HG03565 (cell line): ENCODE results near the gene SLC16A14.

ENCODE experiments used
- ATAC-seq: cut with Tn5 transposase; IDR thresholded peaks from one replicate; pipeline ENCODE4 v1.9.1; 2021; ENCODE audit warnings: mild to moderate bottlenecking, moderate library complexity; ENCODE audit not compliant: unreplicated experiment

Gene SLC16A14

GRCh38 chr2:230043461-230043860, 25.3 kb downstream of the SLC16A14 start:
- no peak for ATAC-seq

DNA sequence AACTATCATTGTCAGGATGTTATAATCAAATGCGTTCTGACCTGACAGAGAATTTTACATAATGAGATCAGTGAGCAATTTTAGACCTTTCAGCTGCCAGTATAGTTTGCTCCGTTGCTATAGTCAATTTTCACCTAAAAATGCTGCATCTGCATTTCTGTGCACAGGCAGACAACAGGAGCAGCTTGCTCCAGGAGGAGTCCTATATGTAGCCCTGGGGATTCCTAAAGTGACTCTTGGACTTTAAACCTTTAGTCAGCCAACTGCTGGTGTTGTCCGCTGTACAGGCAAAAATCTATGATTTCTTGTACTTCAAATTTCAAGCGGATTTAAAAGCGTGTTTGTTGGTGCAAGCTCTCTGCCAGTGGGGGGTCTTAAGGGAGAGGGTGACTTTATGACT, 25.7 kb downstream of the SLC16A14 start:
- no peak for ATAC-seq

GRCh38 chr2:230042195-230042594, 26.5 kb downstream of the SLC16A14 start:
- no peak for ATAC-seq

- no peak for ATAC-seq
Measured at GRCh38 chr2:230023313-230023712, 45.4 kb downstream of the SLC16A14 start.

- no peak for ATAC-seq
Measured at GRCh38 chr2:230019742-230020141, 49.0 kb downstream of the SLC16A14 start.

DNA sequence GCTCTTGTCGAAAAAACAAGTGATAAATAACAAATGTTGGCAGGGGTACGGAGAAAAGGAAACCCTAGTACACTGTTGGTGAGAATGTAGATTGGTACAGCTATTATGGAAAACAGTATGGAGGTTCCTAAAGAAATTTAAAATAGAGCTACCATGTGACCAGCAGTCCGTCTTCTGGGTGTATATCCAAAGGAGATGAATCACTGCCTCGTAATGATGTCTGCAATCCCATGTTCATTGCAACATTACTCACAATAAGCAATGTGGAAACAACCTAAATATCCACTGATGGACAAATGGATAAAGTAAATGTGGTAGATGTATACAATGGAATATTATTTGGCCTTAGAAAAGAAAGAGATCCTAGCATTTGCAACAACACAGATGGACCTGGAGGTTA, 50.6 kb downstream of the SLC16A14 start:
- ATAC-seq = no peak

GRCh38 chr2:230016844-230017243, 51.9 kb downstream of the SLC16A14 start:
- ATAC-seq = no peak

DNA sequence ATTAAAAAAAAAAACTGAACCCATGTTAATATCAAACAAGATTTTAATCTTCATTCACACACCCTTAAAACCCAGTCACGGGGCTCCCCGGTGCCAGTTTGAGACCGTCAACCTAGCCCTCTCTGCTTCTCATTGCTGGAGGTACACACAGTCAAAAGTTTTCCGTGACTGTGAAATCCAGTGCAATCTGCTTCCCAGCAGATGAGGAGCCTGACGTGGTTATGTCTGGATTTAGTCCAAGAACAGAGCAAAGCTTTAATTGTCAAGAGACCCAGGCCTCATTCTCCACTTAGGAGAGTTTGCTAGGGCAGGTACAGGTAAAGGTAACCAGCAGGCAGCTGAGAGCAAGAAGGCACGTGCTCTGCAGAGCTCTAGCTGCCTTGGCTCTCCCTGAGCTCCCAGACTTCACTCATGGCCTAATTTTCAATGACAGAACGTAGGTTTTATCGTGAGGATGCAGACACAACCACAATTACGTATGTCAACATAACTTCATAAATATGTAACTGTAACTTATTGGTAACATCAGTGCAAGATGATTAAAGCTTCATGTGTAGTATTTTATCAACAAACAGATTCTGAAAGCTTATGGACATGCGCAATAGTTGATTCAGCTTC, 56.3 kb downstream of the SLC16A14 start:
- ATAC-seq = no peak

DNA sequence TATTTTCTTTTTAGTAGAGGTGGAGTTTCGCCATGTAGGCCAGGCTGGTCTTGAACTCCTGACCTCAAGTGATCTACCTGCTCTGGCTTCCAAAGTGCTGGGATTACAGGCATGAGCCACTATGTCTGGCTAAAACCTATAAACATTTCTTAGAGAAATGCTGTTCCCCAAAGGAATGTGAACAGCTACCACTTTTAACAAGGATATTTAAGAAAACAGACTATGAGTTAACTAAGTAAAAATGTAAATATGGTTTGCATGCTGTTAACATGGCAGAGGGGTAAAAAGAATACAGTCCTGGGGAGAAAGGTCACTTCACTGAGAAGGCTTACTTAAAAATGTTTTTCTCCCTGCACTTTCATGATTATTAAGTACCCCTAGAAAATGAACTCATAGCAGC, 57.1 kb downstream of the SLC16A14 start:
- no peak for ATAC-seq

- ATAC-seq = no peak
Measured at GRCh38 chr2:230010501-230010900, 58.2 kb downstream of the SLC16A14 start.

DNA sequence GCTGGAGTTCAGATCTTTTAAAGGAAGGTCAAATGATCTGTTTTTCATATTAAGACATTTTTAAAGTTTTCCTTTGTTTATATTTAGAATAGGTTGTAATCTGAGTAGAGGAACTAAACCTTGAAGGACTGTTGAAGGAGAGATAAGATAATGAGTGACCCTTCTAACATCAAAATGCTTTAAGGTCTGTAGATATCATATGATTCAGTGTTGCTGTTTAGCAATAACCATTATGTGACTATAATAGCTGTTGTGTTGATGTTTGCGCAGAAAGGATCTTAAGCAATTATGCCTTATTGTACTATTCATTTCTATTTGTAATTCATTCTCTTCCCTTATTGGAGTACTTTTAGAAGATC, 60.0 kb downstream of the SLC16A14 start:
- no peak for ATAC-seq

GRCh38 chr2:230007931-230008707, 60.6 kb downstream of the SLC16A14 start:
- ATAC-seq = peak; percentile 46

- peak; percentile 92 for ATAC-seq
Measured at GRCh38 chr2:230000118-230000841, 68.4 kb downstream of the SLC16A14 start.

GRCh38 chr2:229997565-229997964, 71.2 kb downstream of the SLC16A14 start:
- ATAC-seq = no peak

DNA sequence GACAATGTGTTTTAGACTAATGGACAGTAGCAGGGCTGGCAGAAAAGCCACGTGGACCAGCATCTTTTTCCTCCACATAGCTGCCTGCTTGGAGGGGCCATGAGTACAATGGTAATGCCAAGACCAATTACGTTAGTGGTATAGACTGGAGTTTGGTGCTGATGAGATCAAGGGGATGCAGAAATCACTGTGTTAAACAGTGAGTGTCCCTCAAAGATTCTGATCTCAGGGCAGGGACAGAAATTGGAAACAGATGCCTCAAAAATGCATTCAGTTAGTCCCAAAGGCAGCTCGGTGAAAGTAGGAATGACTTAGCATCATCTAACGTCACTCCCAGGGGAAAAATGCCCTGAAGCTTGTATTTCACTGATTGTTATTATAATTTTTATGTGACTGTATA, 72.4 kb downstream of the SLC16A14 start:
- ATAC-seq = no peak

GRCh38 chr2:229993236-229993635, 75.5 kb downstream of the SLC16A14 start:
- no peak for ATAC-seq
